ENCODE results near the gene OXA1L. TPM values are rescaled to one million over a fixed set of nuclear protein-coding genes. Genes with fewer than 3 reads are reported as not detected.
"Not testable (repeated sequence)": the region's sequence is repeated elsewhere in the genome, so short reads cannot be mapped to it uniquely, and the experiment has no call there.

OXA1L gene
- total RNA-seq, 2 experiments from 2014 or later, result 136 to 148 TPM

DNA sequence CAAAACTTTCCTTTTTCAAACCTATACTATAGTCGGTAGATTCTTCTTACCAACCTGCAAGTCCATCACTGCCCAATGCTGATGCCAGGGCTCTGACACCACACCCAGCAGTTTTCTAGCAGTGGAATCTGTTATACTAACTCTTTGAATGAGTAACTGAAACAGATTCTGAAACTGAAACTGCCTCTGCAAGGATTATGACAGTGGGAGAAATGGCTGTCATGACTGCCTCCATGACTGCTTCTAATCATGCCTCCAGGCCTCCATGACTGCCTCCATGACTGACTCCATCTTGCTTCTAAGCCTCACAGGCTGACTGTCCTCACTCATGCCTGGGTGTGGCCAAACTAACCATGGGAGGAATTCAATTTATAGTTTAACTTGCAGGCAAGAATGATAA, 29.4 kb upstream of the OXA1L start:
- ATAC-seq (peak; percentile 97), DNase-seq (peak; percentile 76)
- Mint-ChIP-seq H3K36me3 (ENCODE audit: low read depth) (no peaks in the 10 kb centered on the region), H3K27ac (peak overlapping the region; percentile 79), H3K4me3 (no peak overlapping the region), H3K9me3 (ENCODE audit: low read depth) (no peaks in the 10 kb centered on the region), H3K27me3 (peaks cover 4% of the 10 kb centered on the region), H3K4me1 (peaks cover 12% of the 10 kb centered on the region)
- intact Hi-C loops (cut with DNase I, micrococcal nuclease), result loop anchor here in 1 of 2 experiments (1.0 kb wide), 2 partner anchors 29 to 134 kb away; partner anchors contain the start of genes LRP10 and OXA1L
- ChIA-PET POLR2A (no interaction called here), CTCF (no interaction called here)

DNA sequence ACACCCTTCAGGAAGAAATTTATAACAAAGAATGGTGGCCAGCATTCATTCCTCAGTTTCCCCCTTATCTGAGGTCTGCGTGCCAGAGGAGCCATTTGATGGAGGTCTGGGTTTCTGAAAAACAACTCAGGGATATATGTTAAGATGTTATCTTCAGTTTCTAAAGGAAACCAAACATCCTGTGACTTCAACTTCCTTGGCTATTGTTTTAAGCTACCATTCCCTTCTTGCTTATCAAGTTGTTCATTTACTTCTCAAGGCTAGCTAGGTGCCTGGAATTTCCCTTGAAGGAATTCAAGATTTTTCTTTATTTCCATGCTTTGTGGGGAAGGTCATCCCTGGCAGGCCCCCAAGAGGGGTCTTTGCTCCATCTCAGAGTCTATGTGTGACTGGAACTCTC, 27.1 kb upstream of the OXA1L start:
- no peak for DNase-seq
- Mint-ChIP-seq H3K4me3 (no peak overlapping the region), H3K27ac (no peak overlapping the region), H3K9me3 (ENCODE audit: low read depth) (no peaks in the 10 kb centered on the region), H3K4me1 (peaks cover 12% of the 10 kb centered on the region), H3K36me3 (ENCODE audit: low read depth) (no peaks in the 10 kb centered on the region), H3K27me3 (peaks cover 15% of the 10 kb centered on the region)
- intact Hi-C loops (cut with DNase I, micrococcal nuclease), result no loop called here
- POLR2A ChIA-PET, result interaction anchor here (0.7 to 1.2 kb wide), 2 partner anchors 27 to 131 kb away, joined by 3 read pairs; partner anchors contain the start of gene OXA1L
- no peak for ATAC-seq
- CTCF ChIA-PET, result interaction anchor here (0.7 kb wide), 1 partner anchor 23 kb away, joined by 4 read pairs; no protein-coding TSS in a partner anchor

DNA sequence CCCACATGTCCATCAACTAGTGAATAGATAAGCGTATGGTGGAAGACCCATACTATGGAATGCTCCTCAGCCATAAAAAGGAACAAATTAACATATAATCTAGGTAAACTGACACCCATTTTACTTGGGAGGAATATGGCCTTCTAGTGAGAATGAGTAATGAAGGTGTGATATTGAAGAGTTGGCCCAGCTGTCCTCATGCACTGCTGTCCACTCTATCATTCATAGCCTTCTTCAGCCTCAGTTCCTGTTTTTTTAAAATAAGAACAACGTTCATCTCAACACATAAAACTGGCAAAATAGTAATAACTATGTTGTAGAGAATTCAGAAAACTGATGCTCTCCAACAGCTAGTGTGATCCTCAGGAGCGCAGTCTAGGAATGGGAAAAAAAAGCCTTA, 26.5 kb upstream of the OXA1L start:
- ATAC-seq (no peak), DNase-seq (no peak)
- CTCF ChIA-PET, result no interaction called here
- Mint-ChIP-seq H3K9me3 (ENCODE audit: low read depth) (no peaks in the 10 kb centered on the region), H3K4me3 (no peak overlapping the region), H3K27ac (no peak overlapping the region), H3K27me3 (peaks cover 15% of the 10 kb centered on the region), H3K36me3 (ENCODE audit: low read depth) (no peaks in the 10 kb centered on the region), H3K4me1 (peaks cover 12% of the 10 kb centered on the region)
- intact Hi-C loops (cut with DNase I, micrococcal nuclease), result no loop called here
- POLR2A ChIA-PET, result interaction anchor here (1.2 kb wide), 1 partner anchor 26 kb away, joined by 3 read pairs; the partner anchor contains the start of gene OXA1L

DNA sequence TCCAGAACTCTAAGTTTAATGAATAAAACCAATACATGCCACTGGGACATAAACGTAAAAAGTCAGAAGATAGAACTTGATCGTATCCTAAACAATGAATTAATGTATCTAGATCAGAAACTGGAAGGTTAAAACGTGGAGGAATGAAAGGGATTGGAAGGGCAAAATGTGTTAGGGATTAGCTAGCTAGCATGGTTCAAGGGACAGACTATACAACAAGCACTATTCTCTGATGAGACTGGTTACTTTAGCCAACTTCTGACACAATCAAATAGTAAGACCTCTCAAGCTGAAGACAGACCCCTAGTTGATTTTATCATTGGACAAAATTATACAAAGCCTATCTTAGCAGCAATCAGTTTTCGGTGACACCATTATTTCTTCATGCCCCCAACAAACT, 18.7 kb upstream of the OXA1L start:
- H3K27ac Mint-ChIP-seq, result no peak overlapping the region
- H3K9me3 Mint-ChIP-seq (ENCODE audit: low read depth), result no peaks in the 10 kb centered on the region
- ChIA-PET POLR2A (no interaction called here), CTCF (interaction anchor here (0.6 kb wide), 1 partner anchor 26 kb away, joined by 3 read pairs; no protein-coding TSS in a partner anchor)
- ATAC-seq, result no peak
- DNase-seq, result no peak
- peaks cover 7% of the 10 kb centered on the region for H3K4me1 Mint-ChIP-seq
- H3K4me3 Mint-ChIP-seq, result no peak overlapping the region
- H3K27me3 Mint-ChIP-seq, result peaks cover 21% of the 10 kb centered on the region
- intact Hi-C loops (cut with DNase I, micrococcal nuclease), result no loop called here
- H3K36me3 Mint-ChIP-seq (ENCODE audit: low read depth), result no peaks in the 10 kb centered on the region

DNA sequence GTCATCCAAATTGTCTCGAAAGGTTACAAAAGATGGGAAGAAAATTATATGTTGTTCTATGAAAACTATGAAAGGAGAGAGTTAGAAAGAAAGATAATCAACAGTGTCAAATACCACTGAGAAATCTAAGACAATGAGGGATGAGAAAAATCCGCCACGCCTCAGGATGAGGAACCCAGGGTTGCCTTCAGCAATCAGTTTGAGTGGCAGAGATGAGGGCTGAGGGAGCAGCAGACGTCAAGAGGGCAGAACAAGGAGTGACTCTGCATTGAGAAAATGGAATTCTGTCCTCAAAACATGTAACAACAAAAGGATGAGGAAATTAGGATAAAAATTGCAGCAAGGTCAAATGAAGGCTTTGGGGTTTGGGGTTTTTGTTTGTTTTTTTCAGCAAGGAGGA, 18.3 kb upstream of the OXA1L start:
- Mint-ChIP-seq H3K4me3 (no peak overlapping the region), H3K9me3 (ENCODE audit: low read depth) (no peaks in the 10 kb centered on the region), H3K36me3 (ENCODE audit: low read depth) (no peaks in the 10 kb centered on the region), H3K27ac (no peak overlapping the region), H3K4me1 (peaks cover 7% of the 10 kb centered on the region), H3K27me3 (peaks cover 23% of the 10 kb centered on the region)
- DNase-seq, result no peak
- intact Hi-C loops (cut with DNase I, micrococcal nuclease), result no loop called here
- CTCF ChIA-PET, result interaction anchor here (0.6 to 1.1 kb wide), 2 partner anchors 26 to 178 kb away, joined by 3 read pairs; no protein-coding TSS in a partner anchor
- POLR2A ChIA-PET, result no interaction called here
- ATAC-seq, result no peak

DNA sequence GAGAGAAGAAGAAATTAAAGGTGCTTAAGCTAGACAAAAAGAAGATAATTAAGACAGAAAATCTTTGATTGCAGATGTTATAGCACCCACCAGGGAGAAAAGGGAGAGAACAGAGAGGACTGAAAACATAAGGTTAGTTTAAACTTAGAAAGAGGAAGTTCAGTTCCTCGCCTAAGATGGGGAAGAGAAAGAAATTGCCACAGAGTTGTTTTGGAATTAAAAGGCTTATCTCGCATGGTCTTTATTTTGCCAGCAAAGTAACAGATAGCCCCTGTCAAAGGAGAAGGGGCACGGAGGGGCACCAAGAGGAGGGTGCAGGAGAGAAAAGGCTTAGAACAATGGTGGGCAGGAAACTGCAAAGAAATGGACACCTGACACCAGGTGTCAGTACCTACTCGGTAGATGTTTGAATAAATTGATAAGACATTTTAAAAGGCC, 17.8 kb upstream of the OXA1L start:
- Mint-ChIP-seq H3K4me1 (peaks cover 7% of the 10 kb centered on the region), H3K27ac (no peak overlapping the region), H3K4me3 (no peak overlapping the region), H3K36me3 (ENCODE audit: low read depth) (no peaks in the 10 kb centered on the region), H3K27me3 (peaks cover 22% of the 10 kb centered on the region), H3K9me3 (ENCODE audit: low read depth) (no peaks in the 10 kb centered on the region)
- no peak for DNase-seq
- POLR2A ChIA-PET, result interaction anchor here (0.6 kb wide), 1 partner anchor 18 kb away, joined by 3 read pairs; no protein-coding TSS in a partner anchor
- no peak for ATAC-seq
- intact Hi-C loops (cut with DNase I, micrococcal nuclease), result no loop called here
- CTCF ChIA-PET, result interaction anchor here (0.6 to 1.5 kb wide), 4 partner anchors 11 to 179 kb away, joined by 3 to 5 read pairs (median 3); no protein-coding TSS in a partner anchor

DNA sequence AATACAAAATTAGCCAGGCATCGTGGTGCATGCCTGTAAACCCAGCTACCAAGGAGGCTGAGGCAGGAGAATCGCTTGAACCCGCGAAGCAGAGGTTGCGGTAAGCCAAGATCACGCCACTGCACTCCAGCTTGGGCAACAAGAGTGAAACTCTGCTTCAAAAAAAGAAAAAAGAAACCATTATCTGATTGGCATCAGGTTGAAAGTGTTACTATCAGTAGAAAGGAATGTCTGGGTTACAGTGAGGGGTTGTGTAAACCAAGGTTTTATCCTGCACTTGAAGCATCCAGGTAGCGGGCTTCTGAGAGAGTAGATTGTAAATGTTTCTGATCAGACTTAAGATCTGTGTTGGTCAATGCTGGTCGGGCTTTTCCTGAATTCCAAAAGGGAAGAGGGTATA, 14.1 kb upstream of the OXA1L start:
- ChIA-PET POLR2A (no interaction called here), CTCF (interaction anchor here (0.6 to 1.0 kb wide), 4 partner anchors 8 to 76 kb away, joined by 3 to 4 read pairs (median 3); partner anchors contain the start of gene OXA1L)
- no peak for ATAC-seq
- peak; percentile 14 for DNase-seq
- no peak overlapping the region for H3K4me3 Mint-ChIP-seq
- peaks cover 7% of the 10 kb centered on the region for H3K4me1 Mint-ChIP-seq
- H3K36me3 Mint-ChIP-seq (ENCODE audit: low read depth), result no peaks in the 10 kb centered on the region
- intact Hi-C loops (cut with DNase I, micrococcal nuclease), result no loop called here
- peaks cover 24% of the 10 kb centered on the region for H3K27me3 Mint-ChIP-seq
- H3K9me3 Mint-ChIP-seq (ENCODE audit: low read depth), result no peaks in the 10 kb centered on the region
- no peak overlapping the region for H3K27ac Mint-ChIP-seq

DNA sequence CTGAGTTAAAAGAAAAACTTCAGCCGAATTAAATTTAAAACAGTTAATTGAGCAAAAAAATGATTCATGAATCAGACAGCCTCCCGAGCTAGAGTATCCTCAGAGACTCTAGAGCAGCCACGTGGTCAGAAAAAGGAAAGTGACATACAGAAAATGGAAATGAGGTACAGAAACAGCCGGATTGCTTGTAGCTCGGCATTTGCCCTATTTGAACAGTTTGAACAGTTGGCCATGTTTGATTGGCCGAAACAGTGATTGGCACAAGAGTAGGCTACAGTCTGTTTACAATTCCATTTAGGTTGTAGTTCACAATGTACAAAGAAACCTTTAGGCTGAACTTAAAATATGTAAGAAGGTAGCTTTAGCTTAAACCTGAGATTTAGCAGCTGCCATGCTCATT, 12.9 kb upstream of the OXA1L start:
- H3K27me3 Mint-ChIP-seq, result peaks cover 23% of the 10 kb centered on the region
- no peak for ATAC-seq
- no peak overlapping the region for H3K27ac Mint-ChIP-seq
- POLR2A ChIA-PET, result no interaction called here
- CTCF ChIA-PET, result no interaction called here
- no peak for DNase-seq
- H3K4me1 Mint-ChIP-seq, result peaks cover 7% of the 10 kb centered on the region
- H3K36me3 Mint-ChIP-seq (ENCODE audit: low read depth), result peaks cover 4% of the 10 kb centered on the region
- intact Hi-C loops (cut with DNase I, micrococcal nuclease), result no loop called here
- no peak overlapping the region for H3K4me3 Mint-ChIP-seq
- H3K9me3 Mint-ChIP-seq (ENCODE audit: low read depth), result no peaks in the 10 kb centered on the region

DNA sequence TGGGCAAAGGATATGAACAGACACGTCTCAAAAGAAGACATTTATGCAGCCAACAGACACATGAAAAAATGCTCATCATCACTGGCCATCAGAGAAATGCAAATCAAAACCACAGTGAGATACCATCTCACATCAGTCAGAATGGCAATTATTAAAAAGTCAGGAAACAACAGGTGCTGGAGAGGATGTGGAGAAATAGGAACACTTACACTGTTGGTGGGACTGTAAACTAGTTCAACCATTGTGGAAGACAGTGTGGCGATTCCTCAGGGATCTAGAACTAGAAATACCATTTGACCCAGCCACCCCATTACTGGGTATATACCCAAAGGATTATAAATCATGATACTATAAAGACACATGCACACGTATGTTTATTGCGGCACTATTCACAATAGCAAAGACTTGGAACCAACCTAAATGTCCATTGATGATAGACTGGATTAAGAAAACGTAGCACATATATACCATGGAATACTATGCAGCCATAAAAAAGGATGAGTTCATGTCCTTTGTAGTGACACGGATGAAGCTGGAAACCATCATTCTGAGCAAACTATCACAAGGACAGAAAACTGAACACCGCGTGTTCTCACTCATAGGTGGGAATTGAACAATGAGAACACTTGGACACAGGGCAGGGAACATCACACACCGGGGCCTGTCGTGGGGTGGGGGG, 8.4 kb upstream of the OXA1L start:
- H3K27ac Mint-ChIP-seq; H3K4me1 Mint-ChIP-seq; CTCF ChIA-PET; POLR2A ChIA-PET; intact Hi-C loops (cut with DNase I, micrococcal nuclease); ATAC-seq; H3K4me3 Mint-ChIP-seq; H3K9me3 Mint-ChIP-seq (ENCODE audit: low read depth); H3K27me3 Mint-ChIP-seq; DNase-seq: not testable (repeated sequence)
- peaks cover 33% of the 10 kb centered on the region for H3K36me3 Mint-ChIP-seq (ENCODE audit: low read depth)

DNA sequence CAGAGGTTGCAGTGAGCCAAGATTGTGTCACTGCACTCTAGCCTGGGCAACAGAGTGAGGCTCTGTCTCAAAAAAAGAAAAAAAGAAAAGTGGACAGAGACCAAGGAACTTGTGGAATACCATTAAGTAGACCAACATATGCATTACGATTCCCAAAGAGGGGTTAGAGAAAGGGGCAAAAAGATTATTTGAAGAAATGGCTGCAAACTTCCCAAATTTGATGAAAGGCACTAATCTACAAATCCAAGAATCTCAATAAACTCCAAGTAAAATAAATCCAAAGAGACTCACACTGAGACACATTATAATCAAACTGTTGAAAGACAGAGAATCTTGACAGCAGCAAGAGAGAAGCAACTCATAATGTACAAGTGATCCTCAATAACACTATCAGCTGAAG, 4.8 kb upstream of the OXA1L start:
- peaks cover 11% of the 10 kb centered on the region for H3K4me1 Mint-ChIP-seq
- intact Hi-C loops (cut with DNase I, micrococcal nuclease), result no loop called here

DNA sequence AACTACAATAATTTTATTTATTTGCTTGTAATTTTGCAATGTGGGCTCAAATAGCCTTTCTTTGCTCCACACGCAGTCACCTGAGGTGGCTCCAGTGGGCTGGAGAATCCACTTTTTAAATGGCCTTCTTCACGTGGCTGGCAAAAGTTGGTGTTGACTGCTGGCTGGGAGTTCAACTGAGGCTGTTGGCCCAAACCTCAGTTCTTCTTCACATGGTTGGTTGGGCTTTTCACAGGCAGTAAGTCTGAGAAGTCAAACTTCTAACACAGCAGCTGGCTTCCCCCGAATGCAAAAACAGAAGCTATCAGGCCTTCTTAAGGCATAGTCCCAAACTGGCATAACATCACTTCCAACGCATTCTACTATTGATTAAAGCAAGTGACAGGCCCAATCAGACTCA, 2.1 kb upstream of the OXA1L start:
- H3K9me3 Mint-ChIP-seq (ENCODE audit: low read depth), result peaks cover 7% of the 10 kb centered on the region
- H3K4me3 Mint-ChIP-seq, result no peak overlapping the region
- ChIA-PET CTCF (interaction anchor here (0.6 to 4.5 kb wide), 2 partner anchors 104 to 194 kb away, joined by 3 to 35 read pairs; no protein-coding TSS in a partner anchor), POLR2A (interaction anchor here (0.6 kb wide), 1 partner anchor 533 kb away, joined by 3 read pairs; no protein-coding TSS in a partner anchor)
- H3K4me1 Mint-ChIP-seq, result peaks cover 31% of the 10 kb centered on the region
- H3K36me3 Mint-ChIP-seq (ENCODE audit: low read depth), result peaks cover 58% of the 10 kb centered on the region
- intact Hi-C loops (cut with DNase I, micrococcal nuclease), result no loop called here
- H3K27ac Mint-ChIP-seq, result no peak overlapping the region
- no peaks in the 10 kb centered on the region for H3K27me3 Mint-ChIP-seq
- DNase-seq (no peak), ATAC-seq (no peak)

More for the DNA sequence above, 4.8 kb upstream of the OXA1L start:
- CTCF ChIA-PET, result interaction anchor here (1.6 kb wide), 1 partner anchor 192 kb away, joined by 4 read pairs; no protein-coding TSS in a partner anchor
- POLR2A ChIA-PET, result no interaction called here
- Mint-ChIP-seq H3K27ac (no peak overlapping the region), H3K4me3 (no peak overlapping the region), H3K27me3 (peaks cover 2% of the 10 kb centered on the region), H3K36me3 (ENCODE audit: low read depth) (peaks cover 47% of the 10 kb centered on the region), H3K9me3 (ENCODE audit: low read depth) (peaks cover 7% of the 10 kb centered on the region)
- no peak for DNase-seq
- ATAC-seq, result no peak

DNA sequence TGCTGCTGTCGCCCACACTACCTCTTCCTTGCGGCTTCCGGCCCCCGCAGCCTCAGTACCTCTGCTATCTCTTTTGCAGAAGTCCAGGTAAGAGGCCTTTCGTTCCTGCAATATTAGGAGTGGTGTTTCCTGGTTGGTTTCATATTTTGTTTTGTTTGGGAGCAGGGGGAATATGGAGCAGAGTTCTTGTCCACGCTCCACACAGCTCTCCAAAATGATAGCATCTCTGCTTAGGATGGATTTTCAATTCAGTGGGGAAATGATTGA, 768 bp downstream of the OXA1L start:
- DNase-seq, result no peak
- peaks cover 65% of the 10 kb centered on the region for H3K36me3 Mint-ChIP-seq (ENCODE audit: low read depth)
- CTCF ChIA-PET, result interaction anchor here (0.7 to 4.5 kb wide), 9 partner anchors 15 to 197 kb away, joined by 3 to 35 read pairs (median 5); partner anchors contain the start of genes DAD1, MRPL52, OR6J1 and PRMT5
- no peaks in the 10 kb centered on the region for H3K27me3 Mint-ChIP-seq
- POLR2A ChIA-PET, result interaction anchor here (0.7 to 1.6 kb wide), 3 partner anchors 70 to 211 kb away, joined by 3 to 11 read pairs (median 4); no protein-coding TSS in a partner anchor
- H3K4me3 Mint-ChIP-seq, result peak overlapping the region; percentile 90
- intact Hi-C loops (cut with DNase I, micrococcal nuclease), result loop anchor here (2.0 to 5.0 kb wide), 4 partner anchors 85 to 1255 kb away; partner anchors contain the start of genes METTL3 (in 1 of the 2) and NGDN (in 1 of the 2)
- H3K4me1 Mint-ChIP-seq, result peaks cover 32% of the 10 kb centered on the region
- H3K9me3 Mint-ChIP-seq (ENCODE audit: low read depth), result peaks cover 3% of the 10 kb centered on the region
- H3K27ac Mint-ChIP-seq, result peak overlapping the region; percentile 99
- no peak for ATAC-seq

Measured in activated CD4-positive, alpha-beta T cell treated with anti-CD3 and anti-CD28 coated beads for 36 hours (primary cell).